Measurements from ENCODE around the gene ANTKMT. TPM values are rescaled to one million over a fixed set of nuclear protein-coding genes. Genes with fewer than 3 reads are reported as not detected.
A peak's percentile ranks its signal among the peaks of the same experiment; 100 is the strongest.

The ANTKMT gene
- total RNA-seq, 1 experiment from 2014 or later: 151 TPM

- DNase-seq (ENCODE audit: low spot score): no peak
Observed at GRCh38 chr16:714079-714478, 6.9 kb upstream of the ANTKMT start.

- DNase-seq (ENCODE audit: low spot score): peak; percentile 80
Observed at GRCh38 chr16:714558-715476, 6.1 kb upstream of the ANTKMT start, which contains the start of gene METRN. Gene METRN, plus strand, starts transcription at chr16:715118. Its CDS starts 172 bp downstream, at chr16:715290.

GRCh38 chr16:715477-716199 is 5.3 kb upstream of the ANTKMT start:
- DNase-seq (ENCODE audit: low spot score): no peak

- peak; percentile 60 for DNase-seq (ENCODE audit: low spot score)
Observed at GRCh38 chr16:716200-716568, 4.8 kb upstream of the ANTKMT start.

- DNase-seq (ENCODE audit: low spot score): no peak
Observed at GRCh38 chr16:716768-717325, 4.1 kb upstream of the ANTKMT start.

- no peak for DNase-seq (ENCODE audit: low spot score)
Observed at GRCh38 chr16:717450-718245, 3.3 kb upstream of the ANTKMT start.

GRCh38 chr16:718389-718788 is 2.6 kb upstream of the ANTKMT start:
- no peak for DNase-seq (ENCODE audit: low spot score)

GRCh38 chr16:718922-719321 is 2.0 kb upstream of the ANTKMT start:
- DNase-seq (ENCODE audit: low spot score): no peak

- DNase-seq (ENCODE audit: low spot score): peak; percentile 60
Observed at GRCh38 chr16:719815-720446, 1.0 kb upstream of the ANTKMT start.

GRCh38 chr16:720447-720989 is 428 bp upstream of the ANTKMT start:
- peak; percentile 36 for DNase-seq (ENCODE audit: low spot score)

GRCh38 chr16:721765-722540 is 1.0 kb downstream of the ANTKMT start:
- no peak for DNase-seq (ENCODE audit: low spot score)

GRCh38 chr16:722835-723633 is 2.1 kb downstream of the ANTKMT start:
- no peak for DNase-seq (ENCODE audit: low spot score)

- no peak for DNase-seq (ENCODE audit: low spot score)
Observed at GRCh38 chr16:723695-724094, 2.7 kb downstream of the ANTKMT start.

GRCh38 chr16:724188-725040 is 3.5 kb downstream of the ANTKMT start:
- peak; percentile 1 for DNase-seq (ENCODE audit: low spot score)

GRCh38 chr16:725041-725376 is 4.1 kb downstream of the ANTKMT start:
- DNase-seq (ENCODE audit: low spot score): no peak

GRCh38 chr16:725463-726187 is 4.7 kb downstream of the ANTKMT start:
- peak; percentile 1 for DNase-seq (ENCODE audit: low spot score)

GRCh38 chr16:726188-726437 is 5.2 kb downstream of the ANTKMT start:
- DNase-seq (ENCODE audit: low spot score): no peak

Measured in HT-29 (cell line).